AG20443 (cell line): ENCODE results near the gene ZC3H12C.
A peak's percentile ranks its signal among the peaks of the same experiment; 100 is the strongest.
"Not testable (repeated sequence)": the region's sequence is repeated elsewhere in the genome, so short reads cannot be mapped to it uniquely, and the experiment has no call there.

ENCODE experiments used
- DNase-seq: peaks from one replicate; pipeline ENCODE4 v3.0.0; 2012; ENCODE audit warnings: low spot score, mixed read lengths

ZC3H12C gene

GRCh38 chr11:110092515-110093406 lies at the start of gene ZC3H12C:
ZC3H12C (plus strand) TSS chr11:110093392; CDS start chr11:110093412, 20 bp downstream.
- peak; percentile 93 for DNase-seq

- no peak for DNase-seq
Observed at GRCh38 chr11:110044226-110044968, 48.8 kb upstream of the ZC3H12C start.

- DNase-seq: no peak
Observed at GRCh38 chr11:110046775-110047380, 46.3 kb upstream of the ZC3H12C start.

GRCh38 chr11:110049501-110050200 lies 43.5 kb upstream of the ZC3H12C start:
- DNase-seq: no peak

GRCh38 chr11:110050201-110050506 lies 43.0 kb upstream of the ZC3H12C start:
- DNase-seq: no peak

- DNase-seq: no peak
Observed at GRCh38 chr11:110053848-110054414, 39.3 kb upstream of the ZC3H12C start.

- DNase-seq: no peak
Observed at GRCh38 chr11:110056956-110057355, 36.2 kb upstream of the ZC3H12C start.

- peak; percentile 56 for DNase-seq
Observed at GRCh38 chr11:110059706-110060463, 33.3 kb upstream of the ZC3H12C start.

- DNase-seq: no peak
Observed at GRCh38 chr11:110061296-110061695, 31.9 kb upstream of the ZC3H12C start.

GRCh38 chr11:110062247-110062646 lies 30.9 kb upstream of the ZC3H12C start:
- DNase-seq: no peak

- DNase-seq: no peak
Observed at GRCh38 chr11:110065189-110065588, 28.0 kb upstream of the ZC3H12C start.

GRCh38 chr11:110068001-110068400 lies 25.2 kb upstream of the ZC3H12C start:
- not testable (repeated sequence) for DNase-seq

GRCh38 chr11:110069158-110069737 lies 23.9 kb upstream of the ZC3H12C start:
- DNase-seq: peak; percentile 66

GRCh38 chr11:110070176-110070575 lies 23.0 kb upstream of the ZC3H12C start:
- DNase-seq: no peak

- DNase-seq: no peak
Observed at GRCh38 chr11:110071197-110071596, 22.0 kb upstream of the ZC3H12C start.

GRCh38 chr11:110072930-110073329 lies 20.3 kb upstream of the ZC3H12C start:
- DNase-seq: no peak

GRCh38 chr11:110074499-110074898 lies 18.7 kb upstream of the ZC3H12C start:
- DNase-seq: no peak

- DNase-seq: no peak
Observed at GRCh38 chr11:110075105-110075846, 17.9 kb upstream of the ZC3H12C start.

- DNase-seq: no peak
Observed at GRCh38 chr11:110075847-110076208, 17.4 kb upstream of the ZC3H12C start.

- DNase-seq: no peak
Observed at GRCh38 chr11:110076371-110076965, 16.7 kb upstream of the ZC3H12C start.
